HepG2 (cell line): ENCODE data around the gene WDR41. TPM values are rescaled to one million over a fixed set of nuclear protein-coding genes. Genes with fewer than 3 reads are reported as not detected.

Experiments used
- ATAC-seq: fragments of 200-7000 bp; cut with Tn5 transposase; 3 replicates; pipeline ENCODE4 v1.9.1; 2020; ENCODE audit warnings: mild to moderate bottlenecking, moderate library complexity
- BruUV-seq: library from RNA; stranded (reverse); fragments of 400-500 nt; replicated peaks from 2 replicates; lab custom pipeline; 2021; lab: Mats Ljungman, UMichigan
- CTCF ChIA-PET: fragments of 300-600 bp; formaldehyde crosslinking; extraction: SDS; loops from one replicate; lab custom pipeline; 2021; ENCODE audit warnings: low total read pairs, inconsistent platforms, low intra/inter-chr PET ratio; lab: Yijun Ruan, JAX
- POLR2A ChIA-PET: fragments of 350-600 bp; sonication (Branson Sonifier 250); formaldehyde crosslinking; loops from one replicate; lab custom pipeline; 2020; ENCODE audit warnings: antibody characterized with exemption, inconsistent platforms; lab: Yijun Ruan, JAX
- DNase-seq: peaks from one replicate; pipeline ENCODE4 v3.0.0-alpha.2; 2015; ENCODE audit warnings: low spot score
- FAIRE-seq: peaks from 3 replicates; lab custom pipeline; 2011; peaks lifted over from hg19 to GRCh38; lab: Jason Lieb, UNC
- H2AFZ ChIP-seq: one replicate; pipeline ENCODE4 v1.6.1; 2011; ENCODE audit warnings: low read length, inconsistent platforms
- H3K27ac ChIP-seq: fragments of 300-600 bp; 3 replicates; pipeline ENCODE4 v1.8.0; 2011; ENCODE audit warnings: mixed run types, mild to moderate bottlenecking, mixed read lengths, low read length, inconsistent platforms; ENCODE audit not compliant: insufficient read depth; ENCODE audit errors: extremely low read length
- H3K27me3 ChIP-seq, 2 experiments: fragments of 200-600 bp in 1 of 2; 2 replicates in 1 of 2; 3 replicates in 1 of 2; pipeline versions ENCODE4 v1.6.0 to v1.8.0; 2011; ENCODE audit warnings: low read length in 2 of 2, mild to moderate bottlenecking in 2 of 2, moderate library complexity in 2 of 2, inconsistent platforms in 1 of 2; ENCODE audit not compliant: insufficient read depth in 2 of 2, control insufficient read depth in 1 of 2
- H3K36me3 ChIP-seq, 2 experiments: fragments of 200-600 bp in 1 of 2; replicated peaks in 1 of 2; 2 replicates in 1 of 2; 3 replicates in 1 of 2; pipeline versions ENCODE4 v1.5.1 to v1.8.0; 2011; ENCODE audit warnings: low read length in 2 of 2, inconsistent platforms in 1 of 2; ENCODE audit not compliant: insufficient read depth in 2 of 2, control insufficient read depth in 1 of 2
- H3K4me1 ChIP-seq: 2 replicates; pipeline ENCODE4 v1.5.1; 2012; ENCODE audit warnings: low read length, inconsistent platforms; ENCODE audit not compliant: insufficient read depth
- H3K4me2 ChIP-seq: 2 replicates; pipeline ENCODE4 v1.6.0; 2011; ENCODE audit warnings: low read depth, low read length, inconsistent platforms
- H3K4me3 ChIP-seq, 3 experiments: fragments of 200-600 bp in 1 of 3; sonication (generic), shearing (Covaris generic) in 1 of 3; replicated peaks in 1 of 3; 2 replicates each; pipeline ENCODE4 v1.5.1; 2011 to 2016; ENCODE audit warnings: low read length in 3 of 3, inconsistent platforms in 2 of 3, low read depth in 2 of 3, mild to moderate bottlenecking in 2 of 3, control low read depth in 1 of 3, mixed read lengths in 1 of 3; ENCODE audit not compliant: insufficient read depth in 1 of 3
- H3K79me2 ChIP-seq: one replicate; pipeline ENCODE4 v1.6.1; 2011; ENCODE audit warnings: low read length, inconsistent platforms; ENCODE audit not compliant: insufficient read depth
- H3K9ac ChIP-seq: 2 replicates; pipeline ENCODE4 v1.6.0; 2011; ENCODE audit warnings: mild to moderate bottlenecking, low read depth, low read length, inconsistent platforms; ENCODE audit not compliant: insufficient read depth
- H3K9me3 ChIP-seq: 2 replicates; pipeline ENCODE4 v1.5.1; 2012; ENCODE audit warnings: mild to moderate bottlenecking, low read length
- H4K20me1 ChIP-seq: 2 replicates; pipeline ENCODE4 v1.6.0; 2011; ENCODE audit warnings: inconsistent platforms, mild to moderate bottlenecking, low read length, moderate library complexity; ENCODE audit not compliant: insufficient read depth
- ATAD3A ChIP-seq: sonication (generic); formaldehyde crosslinking; IDR thresholded peaks from 2 replicates; pipeline ENCODE4 v1.4.0; 2020; ENCODE audit warnings: missing genetic modification reagents
- ATF1 ChIP-seq: IDR thresholded peaks from 2 replicates; pipeline ENCODE4 v1.6.1; 2016; ENCODE audit warnings: mild to moderate bottlenecking, control low read depth
- EHMT2 ChIP-seq: fragments of 200-600 bp; sonication (generic); IDR thresholded peaks from 2 replicates; pipeline ENCODE4 v1.7.0; 2017; ENCODE audit warnings: antibody characterized with exemption, low read depth, low read length, borderline replicate concordance
- HOXA3 ChIP-seq: sonication (generic); formaldehyde crosslinking; IDR thresholded peaks from 2 replicates; pipeline ENCODE4 v1.5.0; 2020; ENCODE audit warnings: missing genetic modification reagents
- HOXD1 ChIP-seq: sonication (generic); formaldehyde crosslinking; IDR thresholded peaks from 2 replicates; pipeline ENCODE4 v1.5.0; 2020; ENCODE audit warnings: missing genetic modification reagents
- IRF2 ChIP-seq: IDR thresholded peaks from 2 replicates; pipeline ENCODE4 v1.6.1; 2018; ENCODE audit warnings: missing genetic modification reagents, missing compliant biosample characterization
- ISX ChIP-seq: sonication (generic); formaldehyde crosslinking; conservative IDR thresholded peaks from 2 replicates; pipeline ENCODE4 v1.5.0; 2020; ENCODE audit warnings: missing genetic modification reagents
- MAFK ChIP-seq, 2 experiments: IDR thresholded peaks in 1 of 2; conservative IDR thresholded peaks in 1 of 2; 2 replicates each; pipeline ENCODE4 v1.6.1; 2011; ENCODE audit warnings: improper control_type of control experiment in 2 of 2, low read length in 2 of 2
- MLXIP ChIP-seq: sonication (generic); formaldehyde crosslinking; IDR thresholded peaks from 2 replicates; pipeline ENCODE4 v1.9.0; 2021; ENCODE audit warnings: missing genetic modification reagents, borderline replicate concordance
- MXD1 ChIP-seq: sonication (generic); formaldehyde crosslinking; IDR thresholded peaks from 2 replicates; pipeline ENCODE4 v1.4.0; 2020; ENCODE audit warnings: mild to moderate bottlenecking, missing genetic modification reagents
- TCF7 ChIP-seq: sonication (generic); IDR thresholded peaks from 2 replicates; pipeline ENCODE4 v1.6.1; 2016; ENCODE audit warnings: antibody characterized with exemption, low read depth
- ZBTB33 ChIP-seq: sonication (generic); formaldehyde crosslinking; IDR thresholded peaks from 2 replicates; pipeline ENCODE4 v1.4.0; 2020; ENCODE audit warnings: missing genetic modification reagents
- ZNF253 ChIP-seq: sonication (generic); formaldehyde crosslinking; IDR thresholded peaks from 2 replicates; pipeline ENCODE4 v1.8.0; 2022; ENCODE audit warnings: mild to moderate bottlenecking, missing genetic modification reagents, borderline replicate concordance
- ZNF512 ChIP-seq: sonication (generic); formaldehyde crosslinking; IDR thresholded peaks from 2 replicates; pipeline ENCODE4 v1.4.0; 2020; ENCODE audit warnings: mild to moderate bottlenecking, missing genetic modification reagents
- ZNF672 ChIP-seq: sonication (generic); formaldehyde crosslinking; IDR thresholded peaks from 2 replicates; pipeline ENCODE4 v1.8.1; 2022; ENCODE audit warnings: missing genetic modification reagents
- ZNF691 ChIP-seq: sonication (generic); formaldehyde crosslinking; IDR thresholded peaks from 2 replicates; pipeline ENCODE4 v1.4.0; 2020; ENCODE audit warnings: missing genetic modification reagents, low read depth, mild to moderate bottlenecking, borderline replicate concordance
- WGBS: methylation state at CpG from one replicate; pipeline ENCODE4 v1.1.6; 2017; ENCODE audit warnings: low lambda C conversion rate; 5-methylcytosine and 5-hydroxymethylcytosine counted together
- in situ Hi-C: cut with HindIII; loops from 2 replicates; pipeline ENCODE4 v1.10.0; 2017; ENCODE audit warnings: low pct_unique_long_range_greater_than_20kb; ENCODE audit not compliant: extremely low pct_ligation_motif_present
- intact Hi-C: fragments of 100-400 bp; cut with micrococcal nuclease; formaldehyde crosslinking; loops from one replicate; pipeline ENCODE4 v1.10.0; 2022; ENCODE audit not compliant: unreplicated experiment
- polyA plus RNA-seq, 8 experiments: library from polyadenylated mRNA; depleted of rRNA in 3 of 8; stranded (reverse) in 7 of 8; unstranded in 1 of 8; fragments of >200 nt; fragmentation: Illumina TruSeq in 4 of 8; extraction: Trizol in 4 of 8; gene quantifications; 2 replicates each; pipeline versions ENCODE4 v1.2.1 to v1.2.3, GENCODE V29; 2011 to 2016; ENCODE audit warnings: low read depth in 4 of 8, missing spikeins in 1 of 8, mixed read lengths in 1 of 8; ENCODE audit not compliant: insufficient read depth in 1 of 8
- total RNA-seq, 5 experiments: library from RNA; depleted of rRNA; stranded (reverse); fragments of >200 nt; fragmentation: Illumina TruSeq; extraction: Trizol; gene quantifications; 2 replicates each; pipeline ENCODE4 v1.2.3, GENCODE V29; 2016; ENCODE audit warnings: low read depth in 1 of 5

Gene WDR41
- total and polyA plus RNA-seq, 2 of the 13 experiments (the other 11 are each of a cell fraction or from before 2014, with no cell fraction given) = 18.9 to 39.3 TPM

GRCh38 chr5:77431719-77432118, 60.4 kb downstream of the WDR41 start (continued):
- TF ChIP-seq ZBTB33 (CRISPR knock-in tag) (no peak), MXD1 (CRISPR knock-in tag) (no peak), MAFK (conservative IDR thresholded peaks at IDR 0.05 in 1 of 2, IDR thresholded peaks at IDR 0.05 in 1 of 2; ENCODE audit: low read length in 2 of 2) (no peak), ZNF691 (CRISPR knock-in tag) (no peak), HOXD1 (CRISPR knock-in tag) (no peak)

GRCh38 chr5:77431286-77431685, 60.8 kb downstream of the WDR41 start:
- in situ Hi-C loops = no loop called here
- no peak for DNase-seq
- 98% methylated on average over 3 of the region's 3 CpGs for WGBS

More at GRCh38 chr5:77431286-77431685, 60.8 kb downstream of the WDR41 start:
- ATAC-seq (no peak), FAIRE-seq (no peak)
- Histone ChIP-seq H3K9me3 (no peaks in the 10 kb centered on the region), H4K20me1 (no peaks in the 10 kb centered on the region), H3K36me3 (peaks cover 0 to 2% of the 10 kb centered on the region in 2 experiments; a peak in 2 of 5 replicates), H3K4me3 (no peak overlapping the region), H3K79me2 (no peaks in the 10 kb centered on the region), H2AFZ (no peak overlapping the region), H3K4me1 (peaks cover 9% of the 10 kb centered on the region), H3K27ac (no peak overlapping the region), H3K4me2 (no peak overlapping the region), H3K9ac (no peak overlapping the region), H3K27me3 (no peaks in the 10 kb centered on the region)
- no TSS peak for BruUV-seq
- intact Hi-C loops = no loop called here
- POLR2A ChIA-PET = no interaction called here
- CTCF ChIA-PET = no interaction called here
- TF ChIP-seq ATAD3A (CRISPR knock-in tag) = no peak
- no peak for TF ChIP-seq ATF1 (CRISPR knock-in tag)
- no peak for TF ChIP-seq HOXA3 (CRISPR knock-in tag)
- TF ChIP-seq IRF2 = no peak
- no peak for TF ChIP-seq ZNF512 (CRISPR knock-in tag)
- no peak for TF ChIP-seq ZNF253
- TF ChIP-seq MLXIP (CRISPR knock-in tag) = no peak
- TF ChIP-seq ISX (CRISPR knock-in tag) = no peak
- no peak for TF ChIP-seq TCF7
- no peak for TF ChIP-seq ZNF672 (CRISPR knock-in tag)
- no peak for TF ChIP-seq EHMT2
